GM12874 (cell line): ENCODE measurements around the gene ACOXL.

Experiments used
- CTCF ChIP-seq: IDR thresholded peaks from 2 replicates; pipeline ENCODE4 v1.5.1; 2011; ENCODE audit warnings: low read depth, mild to moderate bottlenecking, control low read depth, low read length, moderate library complexity; ENCODE audit not compliant: insufficient read depth

The ACOXL gene

DNA sequence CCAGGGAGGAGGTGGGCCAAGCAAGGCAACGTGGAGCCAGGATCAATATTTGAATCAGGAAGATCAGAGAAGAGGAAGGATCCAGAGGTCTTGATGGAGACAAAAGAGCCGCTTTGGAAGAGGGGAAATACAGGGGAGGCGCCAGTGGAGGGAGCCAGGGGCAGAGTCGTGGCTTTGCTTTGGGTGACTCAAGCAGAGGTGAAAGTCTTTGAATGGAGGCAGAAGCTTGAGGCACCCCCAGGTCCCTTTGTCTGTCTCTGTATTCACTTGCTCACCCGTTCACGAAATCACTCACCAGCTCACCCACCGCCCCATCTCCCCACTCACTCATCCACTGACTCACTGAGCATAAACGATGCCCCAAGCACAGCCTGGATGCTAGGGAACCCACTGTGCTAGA lies 134.1 kb downstream of the ACOXL start:
- no peak for TF ChIP-seq CTCF

DNA sequence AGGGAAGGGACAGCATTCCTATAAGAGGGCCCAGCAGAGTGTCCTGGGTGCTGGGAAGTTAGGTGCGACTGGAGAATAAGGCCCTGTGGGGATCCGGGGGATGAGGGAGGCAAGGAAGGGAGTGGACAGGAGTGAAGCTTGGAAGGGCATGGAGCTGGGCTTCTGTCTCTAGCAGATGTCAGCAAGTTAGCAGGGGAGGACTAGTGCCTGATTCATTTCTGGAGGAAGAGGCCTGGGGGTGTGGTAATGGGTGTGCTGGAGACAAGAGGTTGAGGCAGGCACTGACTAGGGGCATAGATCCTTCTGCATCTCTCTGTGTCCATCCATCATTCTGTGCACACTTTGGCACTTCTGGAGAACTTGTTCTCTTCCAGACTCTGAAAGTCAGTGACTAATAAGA lies 134.7 kb downstream of the ACOXL start:
- no peak for TF ChIP-seq CTCF

DNA sequence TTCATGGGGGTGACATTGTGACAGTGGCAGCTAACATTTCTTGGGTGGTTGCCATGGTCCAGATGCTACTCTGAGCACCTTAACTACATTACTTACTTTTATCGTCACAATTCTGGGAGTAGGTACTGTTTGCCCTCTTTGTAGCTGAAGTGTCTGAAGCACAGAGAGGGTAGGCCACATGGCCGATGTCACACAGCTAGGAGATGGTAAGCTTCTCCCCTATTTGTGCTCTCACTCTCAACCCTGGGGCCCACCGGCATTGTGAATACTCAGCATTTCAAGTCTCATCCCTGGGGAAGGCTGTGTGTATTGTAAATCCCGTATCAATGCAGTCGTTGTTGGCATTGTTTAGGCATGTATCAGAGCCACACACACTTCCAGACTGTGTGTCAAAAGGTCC lies 136.6 kb downstream of the ACOXL start:
- no peak for TF ChIP-seq CTCF

GRCh38 chr2:110869472-110870446 lies 137.4 kb downstream of the ACOXL start:
- no peak for TF ChIP-seq CTCF

- TF ChIP-seq CTCF = no peak
These were observed 138.2 kb downstream of the ACOXL start for GRCh38 chr2:110870545-110870944.

- no peak for TF ChIP-seq CTCF
These were observed 139.3 kb downstream of the ACOXL start for GRCh38 chr2:110871637-110872036.

DNA sequence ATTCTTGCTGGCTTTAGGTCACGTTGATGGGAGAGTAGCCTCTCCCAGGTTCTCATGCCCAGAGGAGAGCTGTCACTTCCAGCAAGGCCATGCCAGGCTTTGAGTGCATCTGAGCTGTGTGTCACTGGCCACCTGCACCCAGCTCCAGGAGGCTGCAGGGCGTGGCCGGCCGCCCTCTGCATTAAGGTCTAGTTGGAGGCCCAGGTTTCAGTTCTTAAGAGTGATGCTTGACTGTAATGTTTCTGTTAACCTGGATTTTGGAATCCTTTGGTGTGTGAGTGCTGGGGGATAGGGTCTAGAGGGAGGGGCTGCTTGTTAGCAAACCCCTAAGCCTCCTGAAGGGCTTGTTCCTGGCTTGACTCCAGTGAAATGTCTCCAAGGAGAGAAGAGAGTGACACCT lies 140.1 kb downstream of the ACOXL start:
- no peak for TF ChIP-seq CTCF
